Stomach smooth muscle (tissue), 2 donors: ENCODE measurements around the gene NOTCH2.

Experiments
- H3K27ac ChIP-seq: one replicate; pipeline ENCODE4 v1.7.0; 2013; ENCODE audit warnings: mild to moderate bottlenecking, low read length, inconsistent platforms
- H3K27me3 ChIP-seq, 2 donors: one replicate each; pipeline ENCODE4 v1.7.0; 2013; ENCODE audit warnings: low read length in 2 of 2; ENCODE audit not compliant: insufficient read depth in 2 of 2, control insufficient read depth in 1 of 2
- H3K36me3 ChIP-seq, 2 donors: one replicate each; pipeline ENCODE4 v1.7.0; 2013; ENCODE audit warnings: low read length in 2 of 2; ENCODE audit not compliant: control insufficient read depth in 2 of 2, insufficient read depth in 2 of 2
- H3K4me1 ChIP-seq: one replicate; pipeline ENCODE4 v1.7.0; 2013; ENCODE audit warnings: low read length; ENCODE audit not compliant: control insufficient read depth, insufficient read depth
- H3K4me3 ChIP-seq, 2 donors: one replicate each; pipeline ENCODE4 v1.7.0; 2013; ENCODE audit warnings: low read length in 2 of 2
- H3K9ac ChIP-seq, 2 donors: one replicate each; pipeline ENCODE4 v1.7.0; 2013; ENCODE audit warnings: low read length in 2 of 2, mild to moderate bottlenecking in 1 of 2
- H3K9me3 ChIP-seq, 2 donors: one replicate each; pipeline ENCODE4 v1.7.0; 2013; ENCODE audit warnings: low read length in 2 of 2; ENCODE audit not compliant: control insufficient read depth in 2 of 2
- donor health status: healthy.
- donor health status: Pancreatic carcinoma.

NOTCH2 gene

GRCh38 chr1:119908661-119909060 is 160.8 kb downstream of the NOTCH2 start:
- Histone ChIP-seq H3K9ac (no peak overlapping the region), H3K27ac (no peak overlapping the region), H3K9me3 (no peaks in the 10 kb centered on the region), H3K27me3 (no peaks in the 10 kb centered on the region), H3K4me3 (no peak overlapping the region), H3K4me1 (peaks cover 2% of the 10 kb centered on the region), H3K36me3 (peaks cover 0 to 4% of the 10 kb centered on the region in 2 donors)

DNA sequence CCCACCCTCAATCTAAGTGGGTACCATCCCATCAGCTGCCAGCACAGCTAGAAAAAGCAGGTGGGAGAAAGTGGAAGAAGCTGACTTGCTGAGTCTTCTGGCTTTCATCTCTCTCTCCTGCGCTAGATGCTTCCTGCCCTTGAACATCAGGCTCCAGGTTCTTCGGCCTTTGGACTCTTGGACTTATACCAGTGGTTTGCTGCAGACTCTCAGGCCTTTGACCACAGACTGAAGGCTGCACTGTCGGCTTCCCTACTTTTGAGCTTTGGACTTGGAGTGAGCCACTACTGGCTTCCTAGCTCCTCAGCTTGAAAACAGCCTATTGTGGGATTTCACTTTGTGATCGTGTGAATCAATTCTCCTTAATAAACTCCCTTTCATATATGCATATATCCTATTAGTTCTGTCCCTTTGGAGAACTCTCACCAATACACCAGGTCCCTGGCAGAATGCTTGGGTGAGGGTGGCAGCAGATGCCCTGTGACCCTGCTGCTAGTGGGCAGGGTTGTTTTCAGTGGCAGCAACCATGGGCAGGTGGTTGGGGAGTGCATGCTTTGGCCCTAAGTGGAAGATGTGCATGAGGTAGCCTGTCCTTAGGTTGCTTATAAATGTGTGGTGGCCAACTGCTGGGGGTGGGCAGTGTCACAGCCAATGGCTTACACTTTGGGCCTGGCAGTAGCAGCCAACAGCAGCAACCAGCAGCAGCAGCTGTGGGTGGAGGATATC is 162.4 kb downstream of the NOTCH2 start:
- Histone ChIP-seq H3K27ac (no peak overlapping the region), H3K36me3 (no peaks in the 10 kb centered on the region), H3K4me1 (peaks cover 2% of the 10 kb centered on the region), H3K4me3 (no peak overlapping the region), H3K9me3 (no peaks in the 10 kb centered on the region), H3K9ac (no peak overlapping the region), H3K27me3 (no peaks in the 10 kb centered on the region)

DNA sequence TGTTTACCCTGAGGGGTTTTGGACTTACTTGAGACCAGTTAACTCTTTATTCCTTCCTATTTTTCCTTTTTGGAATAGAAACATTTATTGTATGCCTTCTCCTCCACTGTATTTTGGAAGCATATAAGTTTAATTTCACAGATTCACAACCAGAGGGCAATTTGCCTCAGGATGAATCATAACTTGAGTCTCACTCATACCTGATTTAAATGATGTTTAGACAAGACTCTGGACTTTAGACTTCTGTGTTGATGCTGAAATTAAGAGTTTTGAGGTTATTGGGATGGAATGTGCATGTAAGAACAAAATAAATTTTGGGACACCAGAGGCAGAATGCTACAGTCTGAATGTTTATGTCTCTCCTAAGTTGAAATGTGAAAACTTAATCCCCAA is 166.0 kb downstream of the NOTCH2 start:
- H3K4me3 ChIP-seq = no peak overlapping the region
- no peaks in the 10 kb centered on the region for H3K4me1 ChIP-seq
- H3K9me3 ChIP-seq = no peaks in the 10 kb centered on the region
- H3K36me3 ChIP-seq = no peaks in the 10 kb centered on the region
- peaks cover 0 to under 1% of the 10 kb centered on the region in 2 donors for H3K27me3 ChIP-seq
- no peak overlapping the region for H3K9ac ChIP-seq
- no peak overlapping the region for H3K27ac ChIP-seq

DNA sequence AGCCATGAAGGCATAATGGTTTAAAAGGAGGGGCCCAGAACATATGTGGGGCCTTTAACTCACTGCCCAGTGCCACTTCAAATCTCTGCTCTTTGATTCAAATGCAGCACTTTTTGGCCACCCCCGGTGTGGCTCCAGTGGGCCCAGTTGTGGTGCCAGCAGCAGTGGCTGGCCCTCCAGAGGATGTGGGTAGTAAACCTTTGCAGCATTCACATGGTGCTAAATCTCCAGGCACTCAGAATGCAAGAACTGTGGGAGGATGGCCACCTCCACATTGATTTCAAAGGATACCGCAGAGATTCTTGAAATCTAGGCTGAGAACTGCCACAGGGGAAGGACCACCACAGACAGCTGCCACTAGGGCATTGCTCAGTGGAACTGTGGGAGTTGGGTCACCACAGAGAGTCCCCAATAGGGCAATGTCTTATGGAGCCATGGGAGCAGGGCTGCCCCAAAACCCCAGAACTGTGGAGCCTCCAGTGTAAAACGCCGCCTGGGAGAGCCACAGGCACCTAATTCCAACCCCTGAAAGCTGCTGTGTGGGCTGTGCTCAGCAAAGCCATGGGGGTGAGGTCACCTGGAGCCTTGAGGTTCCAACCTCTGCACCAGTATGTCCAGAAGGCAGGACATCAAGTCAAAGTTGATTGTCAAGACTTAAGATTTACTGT is 166.6 kb downstream of the NOTCH2 start:
- no peak overlapping the region for H3K4me3 ChIP-seq
- H3K4me1 ChIP-seq = no peaks in the 10 kb centered on the region
- H3K9me3 ChIP-seq = no peaks in the 10 kb centered on the region
- H3K27me3 ChIP-seq = peaks cover 0 to 2% of the 10 kb centered on the region in 2 donors
- H3K36me3 ChIP-seq = no peaks in the 10 kb centered on the region
- H3K27ac ChIP-seq = no peak overlapping the region
- no peak overlapping the region for H3K9ac ChIP-seq

- Histone ChIP-seq H3K9ac (no peak overlapping the region), H3K27ac (no peak overlapping the region), H3K36me3 (no peaks in the 10 kb centered on the region), H3K27me3 (peaks cover 6 to 7% of the 10 kb centered on the region in 2 donors), H3K9me3 (no peaks in the 10 kb centered on the region), H3K4me1 (no peaks in the 10 kb centered on the region), H3K4me3 (no peak overlapping the region)
Measured at GRCh38 chr1:119898981-119899720, 170.3 kb downstream of the NOTCH2 start.

GRCh38 chr1:119898530-119898929 is 170.9 kb downstream of the NOTCH2 start:
- Histone ChIP-seq H3K4me3 (no peak overlapping the region), H3K36me3 (no peaks in the 10 kb centered on the region), H3K9me3 (no peaks in the 10 kb centered on the region), H3K9ac (no peak overlapping the region), H3K27ac (no peak overlapping the region), H3K4me1 (no peaks in the 10 kb centered on the region), H3K27me3 (peaks cover 6 to 7% of the 10 kb centered on the region in 2 donors)

GRCh38 chr1:119896303-119896702 is 173.2 kb downstream of the NOTCH2 start, which contains the start of gene ADAM30:
ADAM30 (minus strand) TSS chr1:119896515; CDS start chr1:119896336, 179 bp downstream.
- H3K9ac ChIP-seq = no peak within 1 kb of the TSS
- no peaks in the 10 kb centered on the region for H3K36me3 ChIP-seq
- H3K27me3 ChIP-seq = peaks cover 6 to 7% of the 10 kb centered on the region in 2 donors
- H3K27ac ChIP-seq = no peak within 1 kb of the TSS
- no peak within 1 kb of the TSS for H3K4me3 ChIP-seq
- H3K4me1 ChIP-seq = no peaks in the 10 kb centered on the region
- H3K9me3 ChIP-seq = no peaks in the 10 kb centered on the region

DNA sequence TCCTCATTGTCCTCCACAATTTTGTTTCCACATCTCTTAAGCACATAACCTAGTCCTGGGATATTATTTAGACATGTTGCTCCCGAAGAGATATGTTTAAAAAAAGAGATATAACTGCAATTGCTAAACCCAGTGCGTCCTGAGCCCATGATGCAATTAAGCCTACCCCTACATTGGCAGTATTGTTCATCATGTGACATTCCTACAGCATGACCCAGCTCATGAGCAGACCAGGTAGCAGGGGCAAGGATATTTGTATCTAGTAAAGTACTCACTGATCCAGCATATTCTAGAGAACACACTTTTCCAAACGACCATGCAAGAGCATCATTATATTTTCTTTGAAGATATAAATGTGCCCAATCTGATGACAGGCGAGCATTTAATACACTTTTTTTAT is 174.4 kb downstream of the NOTCH2 start:
- H3K27ac ChIP-seq = no peak overlapping the region
- H3K4me3 ChIP-seq = no peak overlapping the region
- no peaks in the 10 kb centered on the region for H3K4me1 ChIP-seq
- peaks cover 6 to 7% of the 10 kb centered on the region in 2 donors for H3K27me3 ChIP-seq
- no peaks in the 10 kb centered on the region for H3K9me3 ChIP-seq
- H3K36me3 ChIP-seq = no peaks in the 10 kb centered on the region
- no peak overlapping the region for H3K9ac ChIP-seq

DNA sequence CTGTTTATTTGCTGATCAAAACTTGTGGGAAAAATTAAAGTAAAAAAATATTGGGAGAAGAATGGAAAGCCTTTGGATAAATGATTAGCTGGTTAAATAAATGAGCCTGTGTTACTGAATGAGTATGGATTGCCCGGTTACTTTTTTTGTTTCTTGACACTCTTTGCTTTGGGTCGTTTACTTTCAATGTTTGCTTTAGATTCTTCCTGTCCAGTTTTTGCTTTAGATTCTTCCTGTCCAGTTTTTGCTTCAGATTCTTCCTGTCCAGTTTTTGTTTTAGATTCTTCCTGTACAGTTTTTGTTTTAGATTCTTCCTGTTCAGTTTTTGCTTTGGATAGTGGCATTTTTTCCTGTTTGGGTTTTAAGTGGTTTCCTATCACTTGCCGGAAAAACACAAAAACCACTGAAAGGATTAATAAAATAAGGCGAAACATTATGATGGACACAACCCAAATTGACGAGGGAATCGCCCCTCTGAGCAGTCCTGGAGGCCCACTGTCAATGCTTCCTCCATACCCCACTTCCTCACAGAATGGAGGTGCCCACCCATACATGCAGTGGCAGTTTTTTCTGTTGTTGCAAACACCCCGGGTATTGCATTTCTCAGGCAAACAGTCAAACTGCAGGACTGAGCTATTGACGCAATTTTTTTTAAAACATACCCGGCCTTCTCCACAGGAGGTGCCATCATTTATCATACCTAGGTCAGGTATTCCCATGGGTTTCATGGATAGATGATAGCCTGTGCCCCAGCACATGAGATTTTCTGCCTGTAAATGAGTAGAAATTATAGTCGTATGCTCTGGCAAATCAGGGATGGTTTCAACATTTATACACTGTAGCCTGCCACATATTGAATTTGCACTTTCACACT is 175.4 kb downstream of the NOTCH2 start:
- no peak overlapping the region for H3K9ac ChIP-seq
- no peaks in the 10 kb centered on the region for H3K9me3 ChIP-seq
- peaks cover 6 to 7% of the 10 kb centered on the region in 2 donors for H3K27me3 ChIP-seq
- no peaks in the 10 kb centered on the region for H3K4me1 ChIP-seq
- no peaks in the 10 kb centered on the region for H3K36me3 ChIP-seq
- no peak overlapping the region for H3K27ac ChIP-seq
- no peak overlapping the region for H3K4me3 ChIP-seq

DNA sequence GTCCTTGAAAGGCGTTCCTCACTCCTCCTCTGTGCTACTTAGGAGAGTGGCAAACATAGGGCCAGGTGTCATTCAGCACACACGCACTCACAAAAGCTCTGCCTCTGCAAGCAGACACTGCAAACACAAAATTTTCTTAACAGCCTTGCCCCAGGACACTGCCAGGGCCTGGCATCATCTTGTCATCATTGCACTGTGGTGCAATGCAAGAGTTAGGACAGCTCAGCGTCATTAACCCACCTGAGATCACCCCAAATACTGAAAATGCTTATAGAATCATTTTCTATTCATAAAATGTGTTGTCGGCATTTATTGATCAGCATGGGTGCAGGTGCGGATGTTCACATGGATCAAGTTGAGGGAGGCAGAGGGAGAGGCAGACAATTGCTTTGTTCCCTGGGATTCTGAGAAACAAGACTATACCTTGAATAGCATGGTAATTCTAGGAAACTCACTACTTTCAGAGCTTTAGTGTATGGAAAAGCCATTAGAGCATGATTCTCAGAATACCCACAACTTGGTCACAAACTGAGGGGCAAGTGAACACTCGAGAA is 176.1 kb downstream of the NOTCH2 start:
- H3K4me3 ChIP-seq = no peak overlapping the region
- H3K36me3 ChIP-seq = no peaks in the 10 kb centered on the region
- no peak overlapping the region for H3K27ac ChIP-seq
- no peaks in the 10 kb centered on the region for H3K4me1 ChIP-seq
- no peak overlapping the region for H3K9ac ChIP-seq
- peaks cover 4 to 7% of the 10 kb centered on the region in 2 donors for H3K27me3 ChIP-seq
- H3K9me3 ChIP-seq = no peaks in the 10 kb centered on the region
